Stimulated activated CD4-positive, alpha-beta T cell treated with anti-CD3 and anti-CD28 coated beads, Interleukin-2, amount 100 ng/mL, for 4 hours (primary cell): ENCODE data around the gene ELAPOR1.
"Not testable (repeated sequence)": the region's sequence is repeated elsewhere in the genome, so short reads cannot be mapped to it uniquely, and the experiment has no call there.

Experiments used
- DNase-seq: peaks from one replicate; pipeline ENCODE4 v3.0.0-alpha.2; 2020; ENCODE audit warnings: low read depth

ELAPOR1 gene

DNA sequence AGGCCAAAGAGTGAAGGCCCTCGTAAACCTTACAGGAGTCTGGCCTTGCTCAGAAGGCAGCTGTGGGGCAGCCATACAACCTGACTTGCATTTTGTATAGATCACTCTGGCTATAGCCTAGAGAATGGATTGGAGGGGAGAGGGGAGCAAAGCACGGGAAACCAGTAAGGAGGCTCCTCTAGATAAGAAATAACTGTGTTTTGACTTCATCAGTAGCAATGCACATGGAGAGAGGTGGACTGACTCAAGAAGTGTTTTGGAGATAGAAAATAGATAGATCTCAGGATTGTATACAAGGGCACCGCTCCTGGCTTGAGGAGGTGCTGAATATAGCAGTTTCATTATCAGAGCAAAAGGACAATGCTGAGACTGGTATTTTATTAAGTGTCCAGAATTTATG, 26.5 kb downstream of the ELAPOR1 start:
- DNase-seq: no peak

DNA sequence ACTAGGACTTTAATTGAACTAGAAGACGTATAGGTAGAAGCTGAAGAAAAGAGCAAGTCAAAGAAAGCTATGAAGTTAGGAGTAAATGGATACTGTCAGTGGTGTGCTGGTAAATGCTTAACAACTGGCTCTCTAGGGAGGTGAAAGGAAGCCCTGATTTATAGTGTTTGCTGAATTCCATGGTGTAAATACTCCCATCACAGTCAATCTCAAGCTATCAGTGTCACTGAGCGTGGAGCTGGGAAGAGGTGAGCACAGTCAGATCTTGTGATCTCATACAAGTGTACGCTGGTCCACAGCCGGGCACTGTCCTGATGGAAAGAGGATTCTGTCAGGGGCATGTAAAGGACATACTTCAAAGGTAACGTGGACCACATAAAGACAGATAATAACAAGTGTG, 28.3 kb downstream of the ELAPOR1 start:
- DNase-seq: no peak

DNA sequence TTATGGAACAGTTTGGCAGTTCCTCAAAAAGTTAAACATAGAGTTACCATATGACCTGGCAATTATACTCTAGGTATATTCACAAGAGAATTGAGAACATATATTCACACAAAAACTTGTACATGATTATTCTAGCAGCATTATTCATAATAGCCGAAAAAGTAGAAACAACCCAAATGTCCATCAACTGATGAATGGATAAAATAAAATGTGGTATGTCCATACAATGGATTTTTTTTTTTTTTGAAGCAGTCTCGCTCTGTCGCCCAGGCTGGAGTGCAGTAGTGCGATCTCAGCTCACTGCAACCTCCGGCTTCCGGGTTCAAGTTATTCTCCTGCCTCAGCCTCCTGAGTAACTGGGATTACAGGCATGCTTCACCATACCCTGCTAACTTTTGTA, 28.8 kb downstream of the ELAPOR1 start:
- not testable (repeated sequence) for DNase-seq

DNA sequence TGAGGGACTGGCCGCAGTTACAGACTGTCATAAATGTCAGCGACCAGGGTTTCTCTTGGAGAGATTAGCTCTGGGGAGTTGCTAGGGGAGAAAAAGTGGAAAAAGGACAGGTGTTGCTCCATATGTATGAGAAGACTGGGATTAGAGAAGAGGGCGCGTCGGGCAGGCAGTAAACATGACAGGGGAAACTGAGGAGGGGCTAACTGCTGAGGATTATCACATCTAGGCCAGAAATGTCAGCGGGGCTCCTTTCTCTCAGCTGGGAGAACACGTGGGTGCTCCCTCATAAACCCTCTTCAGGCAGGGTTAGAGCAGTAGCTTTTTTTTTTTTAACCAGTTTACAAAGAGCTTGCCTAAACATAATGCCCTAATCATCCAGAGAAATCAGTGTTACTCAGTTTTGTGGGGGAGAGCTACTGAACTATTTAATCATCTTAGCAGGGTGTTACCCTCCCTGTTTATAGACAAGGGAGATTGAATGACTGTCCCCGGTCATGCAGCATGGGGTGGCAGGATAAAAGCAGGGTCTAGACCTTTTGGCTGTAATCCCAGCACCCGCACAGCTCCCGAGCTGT, 35.2 kb downstream of the ELAPOR1 start:
- no peak for DNase-seq

DNA sequence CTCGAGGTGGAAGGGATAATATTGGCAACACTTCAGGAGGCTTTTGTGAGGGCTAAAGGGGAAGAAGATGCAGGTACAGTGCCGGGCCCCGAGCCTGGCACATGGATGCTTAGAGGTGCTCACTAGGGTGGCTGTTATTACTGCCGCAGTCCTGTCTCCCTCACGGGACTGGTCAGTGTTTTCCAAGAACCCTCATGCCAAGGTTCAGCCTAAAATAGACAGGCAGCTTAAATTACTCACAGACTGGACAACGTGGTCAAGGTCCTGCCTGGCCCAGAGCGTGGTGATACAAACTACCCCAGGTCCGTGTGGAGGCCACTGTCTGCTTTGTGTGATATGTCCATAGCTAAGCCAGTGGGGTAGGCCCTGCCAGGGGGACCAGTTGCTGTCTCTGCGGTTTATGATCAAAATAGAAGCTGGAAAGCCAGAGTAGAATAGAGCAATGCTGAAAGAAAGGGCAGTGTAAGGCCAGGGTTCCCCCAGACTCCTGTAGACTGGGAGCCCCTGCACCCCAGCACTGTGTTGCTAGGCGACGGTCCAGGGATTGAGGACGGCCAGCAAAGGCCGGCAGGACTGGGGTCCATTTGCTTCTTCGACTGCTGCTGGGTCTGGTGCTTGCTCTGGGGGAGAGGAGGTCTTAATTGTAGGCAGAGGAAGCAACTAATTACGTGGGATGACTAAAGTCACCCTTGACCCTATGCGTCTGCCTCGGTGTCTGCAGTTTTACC, 36.1 kb downstream of the ELAPOR1 start:
- no peak for DNase-seq

DNA sequence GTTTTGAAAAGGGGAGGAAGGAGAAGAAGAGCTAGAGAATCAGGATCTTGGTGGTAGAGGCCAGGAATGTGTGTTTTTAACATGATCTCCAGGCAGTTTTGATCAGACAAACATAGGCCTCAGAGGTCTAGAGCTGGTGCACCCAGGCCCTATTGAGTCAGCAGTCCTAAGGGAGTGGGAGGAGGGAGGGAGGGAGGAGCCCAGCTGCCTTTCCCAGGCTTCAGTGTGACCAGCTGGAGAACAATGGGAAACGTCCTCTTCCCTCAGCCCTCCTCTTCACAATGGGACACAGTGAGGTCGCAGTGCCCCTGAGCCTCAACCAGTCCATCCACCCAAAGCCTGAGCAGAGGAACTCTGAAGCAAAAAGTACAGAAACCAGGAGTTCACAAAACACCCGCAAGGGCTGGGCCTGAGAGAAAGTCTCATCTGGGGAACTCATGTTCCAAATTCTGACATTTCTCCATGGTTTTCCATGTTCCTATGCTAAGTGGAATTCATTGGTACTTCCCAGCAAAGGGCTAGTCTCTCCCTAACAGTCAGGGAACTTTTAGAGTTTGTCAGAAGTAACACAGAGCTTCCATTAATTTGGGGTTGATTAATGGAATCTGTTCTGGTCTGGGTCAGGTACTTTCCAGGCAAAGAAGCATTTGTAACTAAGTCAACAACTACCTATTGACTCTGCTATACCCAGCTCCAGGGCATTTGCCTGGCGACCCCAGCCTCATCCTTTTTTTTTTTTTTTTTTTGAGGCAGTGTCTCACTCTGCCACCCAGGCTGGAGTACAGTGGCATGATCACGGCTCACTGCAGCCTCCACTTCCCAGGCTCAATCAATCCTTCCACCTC, 37.5 kb downstream of the ELAPOR1 start:
- no peak for DNase-seq

DNA sequence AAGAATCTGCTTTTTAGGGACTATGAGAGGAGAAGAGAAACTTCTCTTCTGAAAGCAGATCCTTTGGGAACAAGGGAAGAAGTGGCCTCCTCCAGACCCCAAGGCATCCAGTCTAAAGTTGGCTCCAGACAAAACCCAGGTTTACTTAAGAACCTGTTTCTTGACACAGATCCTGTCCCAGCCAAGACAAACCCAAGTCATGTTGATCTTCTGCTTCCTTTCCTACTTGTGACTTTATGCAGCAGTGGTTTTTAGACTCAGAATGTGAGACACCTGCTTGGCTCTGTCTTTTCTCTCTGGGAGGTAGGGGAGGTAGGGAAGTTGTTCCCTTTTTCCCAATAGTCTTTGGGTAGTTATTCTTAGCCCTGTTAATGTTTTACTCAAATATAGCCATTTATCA, 38.3 kb downstream of the ELAPOR1 start:
- DNase-seq: no peak

DNA sequence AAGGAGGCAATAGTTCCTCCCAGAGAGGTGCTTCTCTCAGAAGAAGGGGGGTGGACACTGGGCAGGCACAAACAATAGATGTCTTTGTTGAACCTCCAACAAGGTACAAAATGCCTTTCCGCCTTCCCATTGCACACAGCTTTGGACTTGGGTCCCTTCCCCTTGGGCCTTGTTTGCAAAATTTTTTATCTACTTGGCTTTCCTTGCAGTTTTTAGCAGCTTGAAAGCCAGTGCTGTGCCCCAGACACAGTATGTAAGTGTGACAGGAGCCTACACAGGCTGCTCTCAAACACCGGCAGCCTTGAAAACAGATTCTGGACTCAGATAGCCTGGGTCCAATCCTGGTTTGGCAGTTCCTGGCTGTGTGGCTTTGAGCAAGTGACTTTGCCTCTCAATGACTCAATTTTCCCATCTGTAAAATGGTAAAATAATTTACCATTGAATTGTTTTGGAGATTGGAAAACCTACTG, 43.0 kb downstream of the ELAPOR1 start:
- DNase-seq: no peak

DNA sequence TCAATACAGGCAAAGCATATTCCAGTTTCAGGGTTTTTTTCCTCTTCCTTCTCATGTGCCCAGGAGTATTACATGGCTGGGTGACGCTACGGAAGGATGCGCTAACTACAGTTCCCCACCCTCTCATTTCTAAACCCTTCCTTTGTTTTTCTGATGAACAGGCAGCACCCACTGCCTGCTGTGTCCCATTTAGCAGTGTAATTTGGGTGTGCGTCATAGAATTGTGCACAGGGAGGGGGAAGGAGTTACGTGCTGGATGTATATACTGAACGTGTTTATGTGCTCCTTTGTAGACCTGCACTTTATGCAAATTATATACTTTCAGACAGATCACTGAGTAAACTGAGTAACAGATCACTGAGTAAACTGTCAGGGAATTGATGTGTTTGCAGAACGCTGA, 44.5 kb downstream of the ELAPOR1 start:
- no peak for DNase-seq

DNA sequence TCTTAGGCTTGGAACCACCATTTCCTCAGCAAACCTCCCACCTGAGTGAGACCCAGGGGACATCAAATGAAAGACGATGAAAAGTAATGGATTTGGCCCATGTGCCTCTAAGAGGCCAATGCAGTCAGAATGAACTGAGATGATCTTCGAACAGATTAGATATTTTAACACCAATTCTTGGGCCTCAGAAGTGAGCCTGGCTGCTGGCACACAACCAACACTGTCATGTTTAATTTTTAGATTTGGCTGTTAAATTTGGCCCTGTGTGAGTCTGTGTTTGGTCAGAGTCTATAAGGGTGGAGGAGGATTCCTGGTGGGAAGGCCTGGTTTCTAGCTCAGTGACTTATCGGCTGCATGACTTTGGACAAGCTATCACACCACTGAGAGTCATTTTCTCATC, 45.4 kb downstream of the ELAPOR1 start:
- DNase-seq: no peak

DNA sequence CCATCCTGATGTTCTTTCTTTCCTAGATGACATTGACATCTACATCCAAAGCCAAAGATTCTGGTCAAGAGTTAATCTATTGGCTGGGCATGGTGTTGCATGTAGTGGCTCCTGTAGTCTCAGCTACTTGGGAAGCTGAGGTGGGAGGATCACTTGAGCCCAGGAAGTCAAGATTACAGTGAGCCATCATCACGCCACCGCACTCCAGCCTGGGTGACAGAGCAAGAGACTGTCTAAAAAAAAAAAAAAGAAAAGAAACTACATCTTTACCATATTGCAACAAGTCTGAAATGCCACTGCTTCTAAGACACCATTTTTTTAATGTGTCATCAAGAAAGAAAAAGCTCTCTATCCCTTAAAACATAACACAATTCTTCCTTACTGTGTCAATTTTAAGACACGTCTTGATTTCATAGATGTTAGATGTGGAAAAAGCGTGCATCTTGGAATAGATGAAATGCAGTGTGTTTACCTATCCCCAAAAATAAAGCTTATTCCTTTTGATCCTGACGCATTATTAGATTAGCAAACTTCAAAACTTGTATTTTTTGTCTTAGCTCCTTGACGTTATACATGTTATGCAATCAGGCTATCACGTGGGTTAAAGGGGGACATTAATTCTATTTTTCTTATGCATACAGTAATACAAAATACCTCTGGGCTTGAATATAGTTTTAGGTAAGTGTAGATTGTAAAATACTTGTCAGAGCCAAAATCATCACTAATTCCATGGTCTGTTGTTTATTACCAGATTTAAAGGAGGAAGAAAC, 46.3 kb downstream of the ELAPOR1 start:
- no peak for DNase-seq

DNA sequence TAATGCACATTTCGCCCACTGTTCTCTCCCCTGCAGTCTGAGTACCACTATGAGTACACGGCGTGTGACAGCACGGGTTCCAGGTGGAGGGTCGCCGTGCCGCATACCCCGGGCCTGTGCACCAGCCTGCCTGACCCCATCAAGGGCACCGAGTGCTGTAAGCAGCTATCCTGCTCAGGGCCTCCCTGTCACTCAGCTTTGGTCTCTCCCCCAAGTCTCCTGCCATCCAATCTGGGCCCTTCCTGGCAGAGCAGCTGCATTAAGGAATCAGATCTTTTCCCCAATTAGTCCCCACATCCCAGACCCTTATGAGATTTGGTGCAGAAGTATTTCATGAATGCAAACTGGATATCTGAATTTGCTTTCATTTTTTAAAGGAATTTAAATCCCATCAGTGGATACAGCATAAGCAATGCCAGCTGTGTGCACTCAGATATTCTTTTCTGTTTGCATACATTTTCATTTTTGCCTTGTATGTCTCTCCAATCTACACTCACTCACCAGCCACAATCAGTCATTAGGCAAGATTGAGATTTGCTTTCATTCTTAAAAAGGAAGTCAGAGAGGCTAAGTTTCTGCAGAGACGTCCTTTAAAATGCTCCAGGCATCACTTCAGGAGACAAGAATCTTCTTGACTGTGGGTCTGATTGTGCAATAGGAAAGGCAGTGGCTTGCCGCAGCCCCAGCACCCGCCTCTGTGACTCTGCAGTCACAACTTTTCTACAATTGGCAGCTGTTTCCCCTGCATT, 48.1 kb downstream of the ELAPOR1 start:
- no peak for DNase-seq

DNA sequence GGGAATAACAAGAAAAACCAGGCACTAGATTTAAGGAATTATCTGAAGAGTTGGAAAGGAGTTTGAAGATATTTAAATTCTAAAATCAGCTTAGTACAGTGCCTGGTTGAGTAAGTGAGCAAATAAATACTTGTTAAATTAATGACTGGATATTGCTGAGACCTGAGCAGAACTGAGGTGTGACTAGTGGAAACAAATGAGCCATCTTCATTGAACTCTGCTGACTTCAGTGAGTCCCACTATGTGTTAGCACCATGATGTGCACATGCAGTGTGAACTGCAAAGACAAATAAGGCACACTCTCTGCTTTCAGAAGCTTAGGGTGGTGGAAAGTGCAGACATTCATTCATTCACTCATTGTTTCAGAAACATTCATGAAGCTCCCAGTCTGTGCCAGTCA, 48.7 kb downstream of the ELAPOR1 start:
- no peak for DNase-seq

DNA sequence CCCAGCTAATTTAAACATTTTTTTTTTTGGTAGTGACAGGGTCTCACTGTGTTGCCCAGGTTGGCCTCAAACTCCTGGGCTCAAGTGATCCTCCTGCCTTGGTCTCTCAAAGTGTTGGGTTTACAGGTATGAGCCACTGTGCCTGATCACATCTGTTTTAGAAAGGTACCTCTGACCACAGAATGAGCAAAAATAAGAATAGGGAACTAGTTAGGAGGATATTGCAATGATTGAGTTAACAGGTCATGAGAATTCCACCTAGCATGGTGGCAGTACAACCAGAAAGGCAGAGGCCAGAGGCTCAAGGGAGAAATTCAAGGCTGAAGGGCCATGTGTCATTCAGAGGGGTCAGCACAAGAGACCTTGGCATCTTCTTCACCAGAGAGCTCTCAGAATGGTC, 49.6 kb downstream of the ELAPOR1 start:
- DNase-seq: no peak
